Fibroblast of mammary gland (primary cell): ENCODE results near the gene PTGDS.

Source experiments
- DNase-seq: peaks from one replicate; pipeline ENCODE4 v3.0.0-alpha.2; 2010; ENCODE audit warnings: low read depth
- H3K4me3 ChIP-seq: 2 replicates; pipeline ENCODE4 v1.5.1; 2011; ENCODE audit warnings: low read depth, mild to moderate bottlenecking, low read length, moderate library complexity; ENCODE audit not compliant: control insufficient read depth
- CTCF ChIP-seq: conservative IDR thresholded peaks from 2 replicates; pipeline ENCODE4 v1.5.1; 2011; ENCODE audit warnings: low read depth, low read length, inconsistent platforms; ENCODE audit not compliant: control insufficient read depth, insufficient read depth

The PTGDS gene

GRCh38 chr9:136958473-136958872 lies 18.8 kb upstream of the PTGDS start:
- no peak for TF ChIP-seq CTCF
- H3K4me3 ChIP-seq, result no peak overlapping the region
- no peak for DNase-seq

GRCh38 chr9:136958898-136959850 lies 18.1 kb upstream of the PTGDS start:
- DNase-seq, result no peak
- H3K4me3 ChIP-seq, result no peak overlapping the region
- no peak for TF ChIP-seq CTCF

GRCh38 chr9:136960212-136960937 lies 16.9 kb upstream of the PTGDS start:
- DNase-seq, result no peak
- H3K4me3 ChIP-seq, result no peak overlapping the region
- no peak for TF ChIP-seq CTCF

- no peak for TF ChIP-seq CTCF
- DNase-seq, result no peak
- no peak overlapping the region for H3K4me3 ChIP-seq
These were observed 16.4 kb upstream of the PTGDS start for GRCh38 chr9:136960938-136961275.

GRCh38 chr9:136961279-136962065 lies 15.8 kb upstream of the PTGDS start:
- no peak for DNase-seq
- no peak for TF ChIP-seq CTCF
- H3K4me3 ChIP-seq, result no peak overlapping the region

GRCh38 chr9:136962163-136962562 lies 15.1 kb upstream of the PTGDS start:
- TF ChIP-seq CTCF, result no peak
- H3K4me3 ChIP-seq, result no peak overlapping the region
- DNase-seq, result no peak
